HEK293 (cell line): ENCODE measurements around the gene ITPRIPL2.

Experiments
- CTCF ChIA-PET: fragments of 350-600 bp; formaldehyde crosslinking; extraction: SDS; loops from one replicate; lab custom pipeline; 2021; ENCODE audit warnings: antibody characterized with exemption; lab: Yijun Ruan, JAX
- POLR2A ChIA-PET: fragments of 300-600 bp; formaldehyde crosslinking; extraction: SDS; loops from one replicate; lab custom pipeline; 2020; ENCODE audit warnings: antibody characterized with exemption, inconsistent platforms; lab: Yijun Ruan, JAX
- H3K27ac ChIP-seq: fragments of 200-500 bp; sonication (Bioruptor generic); 2 replicates; pipeline ENCODE4 v1.5.1; 2014; ENCODE audit warnings: low read depth, low read length, control low read depth, inconsistent platforms; ENCODE audit errors: extremely low read depth
- H3K36me3 ChIP-seq, 2 experiments: fragments of 200-500 bp in 1 of 2; sonication (Bioruptor generic) in 1 of 2; 1 replicate in 1 of 2; 2 replicates in 1 of 2; pipeline ENCODE4 v1.5.1; 2014 to 2017; ENCODE audit warnings: inconsistent platforms in 2 of 2, low read length in 2 of 2; ENCODE audit not compliant: control insufficient read depth in 2 of 2, insufficient read depth in 1 of 2
- H3K4me1 ChIP-seq: fragments of 200-500 bp; sonication (Bioruptor generic); 2 replicates; pipeline ENCODE4 v1.5.1; 2014; ENCODE audit warnings: mild to moderate bottlenecking, low read length, inconsistent platforms; ENCODE audit not compliant: control insufficient read depth, insufficient read depth
- H3K4me3 ChIP-seq: 2 replicates; pipeline ENCODE4 v1.5.1; 2011; ENCODE audit warnings: low read depth, mild to moderate bottlenecking, control low read depth, low read length, moderate library complexity
- H3K9me3 ChIP-seq: fragments of 200-500 bp; sonication (Bioruptor generic); 2 replicates; pipeline ENCODE4 v1.5.1; 2014; ENCODE audit warnings: low read depth, low read length, inconsistent platforms; ENCODE audit not compliant: control insufficient read depth, insufficient read depth
- EGR2 ChIP-seq: fragments of 450-650 bp; formaldehyde crosslinking; IDR thresholded peaks from 2 replicates; pipeline ENCODE4 v1.5.1; 2016; ENCODE audit warnings: low read depth, missing biosample characterization, missing genetic modification characterization
- GLIS2 ChIP-seq: fragments of 450-650 bp; formaldehyde crosslinking; IDR thresholded peaks from 2 replicates; pipeline ENCODE4 v1.5.1; 2016; ENCODE audit warnings: missing biosample characterization, missing genetic modification characterization
- HIC1 ChIP-seq: fragments of 450-650 bp; formaldehyde crosslinking; IDR thresholded peaks from 2 replicates; pipeline ENCODE4 v1.5.1; 2016; ENCODE audit warnings: missing biosample characterization, missing genetic modification characterization
- IKZF3 ChIP-seq: fragments of 450-650 bp; IDR thresholded peaks from 2 replicates; pipeline ENCODE4 v1.5.0; 2018; ENCODE audit warnings: missing biosample characterization, mild to moderate bottlenecking, missing genetic modification characterization, moderate library complexity
- INSM2 ChIP-seq: fragments of 450-650 bp; formaldehyde crosslinking; IDR thresholded peaks from 2 replicates; pipeline ENCODE4 v1.5.1; 2016; ENCODE audit warnings: missing biosample characterization, missing genetic modification characterization
- KLF1 ChIP-seq: fragments of 450-650 bp; formaldehyde crosslinking; IDR thresholded peaks from 2 replicates; pipeline ENCODE4 v1.5.1; 2016; ENCODE audit warnings: missing biosample characterization, missing genetic modification characterization
- KLF16 ChIP-seq: fragments of 450-650 bp; formaldehyde crosslinking; IDR thresholded peaks from 2 replicates; pipeline ENCODE4 v1.5.1; 2017; ENCODE audit warnings: missing biosample characterization, missing genetic modification characterization
- KLF17 ChIP-seq: fragments of 450-650 bp; formaldehyde crosslinking; IDR thresholded peaks from 2 replicates; pipeline ENCODE4 v1.5.1; 2016; ENCODE audit warnings: missing biosample characterization, missing genetic modification characterization
- KLF9 ChIP-seq: fragments of 450-650 bp; formaldehyde crosslinking; IDR thresholded peaks from 2 replicates; pipeline ENCODE4 v1.5.1; 2016; ENCODE audit warnings: missing biosample characterization, missing genetic modification characterization, low read depth
- PATZ1 ChIP-seq: fragments of 450-650 bp; formaldehyde crosslinking; IDR thresholded peaks from 2 replicates; pipeline ENCODE4 v1.5.1; 2016; ENCODE audit warnings: missing biosample characterization, missing genetic modification characterization
- SALL2 ChIP-seq: fragments of 450-650 bp; formaldehyde crosslinking; IDR thresholded peaks from 2 replicates; pipeline ENCODE4 v1.5.0; 2017; ENCODE audit warnings: missing biosample characterization, mild to moderate bottlenecking, missing genetic modification characterization, borderline replicate concordance
- SCRT2 ChIP-seq: fragments of 450-650 bp; formaldehyde crosslinking; IDR thresholded peaks from 2 replicates; pipeline ENCODE4 v1.5.1; 2016; ENCODE audit warnings: missing biosample characterization, missing genetic modification characterization
- SP7 ChIP-seq: fragments of 450-650 bp; formaldehyde crosslinking; IDR thresholded peaks from 2 replicates; pipeline ENCODE4 v1.5.1; 2016; ENCODE audit warnings: missing biosample characterization, missing genetic modification characterization
- WT1 ChIP-seq: fragments of 450-650 bp; formaldehyde crosslinking; IDR thresholded peaks from 2 replicates; pipeline ENCODE4 v1.5.1; 2016; ENCODE audit warnings: missing biosample characterization, missing genetic modification characterization
- ZBTB17 ChIP-seq: fragments of 450-650 bp; formaldehyde crosslinking; IDR thresholded peaks from 2 replicates; pipeline ENCODE4 v1.5.1; 2016; ENCODE audit warnings: missing biosample characterization, missing genetic modification characterization
- ZBTB20 ChIP-seq: fragments of 450-650 bp; formaldehyde crosslinking; IDR thresholded peaks from 2 replicates; pipeline ENCODE4 v1.5.1; 2016; ENCODE audit warnings: missing biosample characterization, missing genetic modification characterization
- ZFHX2 ChIP-seq: fragments of 450-650 bp; formaldehyde crosslinking; conservative IDR thresholded peaks from 2 replicates; pipeline ENCODE4 v1.5.1; 2016; ENCODE audit warnings: missing biosample characterization, missing genetic modification characterization
- ZIC2 ChIP-seq: fragments of 450-650 bp; formaldehyde crosslinking; IDR thresholded peaks from 2 replicates; pipeline ENCODE4 v1.5.1; 2016; ENCODE audit warnings: missing biosample characterization, missing genetic modification characterization
- ZNF2 ChIP-seq: fragments of 450-650 bp; formaldehyde crosslinking; IDR thresholded peaks from 2 replicates; pipeline ENCODE4 v1.5.1; 2016; ENCODE audit warnings: missing biosample characterization, missing genetic modification characterization
- ZNF24 ChIP-seq: fragments of 450-650 bp; formaldehyde crosslinking; IDR thresholded peaks from 2 replicates; pipeline ENCODE4 v1.5.1; 2016; ENCODE audit warnings: missing biosample characterization, missing genetic modification characterization
- ZNF354C ChIP-seq: fragments of 450-650 bp; formaldehyde crosslinking; IDR thresholded peaks from 2 replicates; pipeline ENCODE4 v1.5.1; 2016; ENCODE audit warnings: missing biosample characterization, missing genetic modification characterization, low read depth, borderline replicate concordance
- ZNF366 ChIP-seq: fragments of 450-650 bp; formaldehyde crosslinking; conservative IDR thresholded peaks from 2 replicates; pipeline ENCODE4 v1.5.1; 2016; ENCODE audit warnings: missing biosample characterization, missing genetic modification characterization
- ZNF488 ChIP-seq: fragments of 450-650 bp; formaldehyde crosslinking; IDR thresholded peaks from 2 replicates; pipeline ENCODE4 v1.5.1; 2016; ENCODE audit warnings: missing biosample characterization, missing genetic modification characterization
- ZNF529 ChIP-seq: fragments of 450-650 bp; formaldehyde crosslinking; IDR thresholded peaks from 2 replicates; pipeline ENCODE4 v1.5.1; 2017; ENCODE audit warnings: missing genetic modification characterization, missing biosample characterization; ENCODE audit not compliant: insufficient replicate concordance
- ZNF600 ChIP-seq: fragments of 450-650 bp; formaldehyde crosslinking; IDR thresholded peaks from 2 replicates; pipeline ENCODE4 v1.5.1; 2016; ENCODE audit warnings: missing biosample characterization, missing genetic modification characterization
- ZNF629 ChIP-seq: fragments of 450-650 bp; formaldehyde crosslinking; IDR thresholded peaks from 2 replicates; pipeline ENCODE4 v1.5.1; 2017; ENCODE audit warnings: missing biosample characterization, missing genetic modification characterization
- ZNF639 ChIP-seq: fragments of 450-650 bp; formaldehyde crosslinking; IDR thresholded peaks from 2 replicates; pipeline ENCODE4 v1.5.1; 2016; ENCODE audit warnings: missing biosample characterization, missing genetic modification characterization
- ZNF664 ChIP-seq: fragments of 450-650 bp; formaldehyde crosslinking; IDR thresholded peaks from 2 replicates; pipeline ENCODE4 v1.5.1; 2016; ENCODE audit warnings: missing biosample characterization, missing genetic modification characterization
- ZNF785 ChIP-seq: fragments of 450-650 bp; formaldehyde crosslinking; IDR thresholded peaks from 2 replicates; pipeline ENCODE4 v1.5.1; 2016; ENCODE audit warnings: missing biosample characterization, missing genetic modification characterization
- ZSCAN16 ChIP-seq: fragments of 450-650 bp; formaldehyde crosslinking; IDR thresholded peaks from 2 replicates; pipeline ENCODE4 v1.5.1; 2016; ENCODE audit warnings: missing biosample characterization, missing genetic modification characterization

ITPRIPL2 gene

GRCh38 chr16:19135896-19136438, 22.2 kb downstream of the ITPRIPL2 start:
- H3K36me3 ChIP-seq, result no peaks in the 10 kb centered on the region
- no peak overlapping the region for H3K4me3 ChIP-seq
- ChIA-PET CTCF (interaction anchor here (0.5 to 1.3 kb wide), 7 partner anchors 23 to 50 kb away, joined by 3 to 4 read pairs (median 4); no protein-coding TSS in a partner anchor), POLR2A (interaction anchor here (0.5 to 1.5 kb wide), 5 partner anchors 10 to 56 kb away, joined by 3 to 4 read pairs (median 3); partner anchors contain the start of gene ITPRIPL2)
- H3K9me3 ChIP-seq, result no peaks in the 10 kb centered on the region
- H3K4me1 ChIP-seq, result peaks cover 33% of the 10 kb centered on the region
- H3K27ac ChIP-seq, result peak overlapping the region; percentile 39; the same call in 1 of the 2 replicates
- TF ChIP-seq ZBTB20 (tag by site-specific recombination), result peak; percentile 64; the same call in 1 of the 2 replicates
- TF ChIP-seq KLF16 (tag by site-specific recombination), result peak; percentile 86
- peak; percentile 20; the same call in 1 of the 2 replicates for TF ChIP-seq EGR2 (tag by site-specific recombination)
- 0 out of 2 replicates have a peak, but pooled peaks have one; percentile 19 for TF ChIP-seq ZNF639 (tag by site-specific recombination)
- 0 out of 2 replicates have a peak, but pooled peaks have one; percentile 52 for TF ChIP-seq HIC1 (tag by site-specific recombination)
- TF ChIP-seq ZNF24, result peak; percentile 17; the same call in 1 of the 2 replicates
- TF ChIP-seq ZNF488 (tag by site-specific recombination), result no peak
- peak; percentile 69; the same call in 1 of the 2 replicates for TF ChIP-seq ZNF600 (tag by site-specific recombination)
- TF ChIP-seq ZFHX2 (tag by site-specific recombination), result peak; percentile 55
- no peak for TF ChIP-seq ZSCAN16 (tag by site-specific recombination)
- TF ChIP-seq ZNF664, result no peak
- TF ChIP-seq ZNF529 (tag by site-specific recombination), result no peak
- TF ChIP-seq ZBTB17 (tag by site-specific recombination), result peak; percentile 90
- TF ChIP-seq ZNF2 (tag by site-specific recombination), result no peak
- peak; percentile 90 for TF ChIP-seq KLF9
- peak; percentile 63 for TF ChIP-seq ZNF366 (tag by site-specific recombination)
- no peak for TF ChIP-seq ZNF785 (tag by site-specific recombination)
- TF ChIP-seq ZIC2 (tag by site-specific recombination), result peak; percentile 66
- TF ChIP-seq GLIS2, result peak; percentile 61
- peak; percentile 11; the same call in 1 of the 2 replicates for TF ChIP-seq ZNF629 (tag by site-specific recombination)
- TF ChIP-seq WT1, result peak; percentile 83
- TF ChIP-seq ZNF354C (tag by site-specific recombination), result no peak
- TF ChIP-seq KLF1 (tag by site-specific recombination), result peak; percentile 97
- peak; percentile 91 for TF ChIP-seq PATZ1 (tag by site-specific recombination)
- TF ChIP-seq INSM2 (tag by site-specific recombination), result 0 out of 2 replicates have a peak, but pooled peaks have one; percentile 9
- peak; percentile 61 for TF ChIP-seq SP7 (tag by site-specific recombination)
- TF ChIP-seq KLF17 (tag by site-specific recombination), result peak; percentile 97
- peak; percentile 81 for TF ChIP-seq IKZF3
- no peak for TF ChIP-seq SALL2
- TF ChIP-seq SCRT2 (tag by site-specific recombination), result peak; percentile 76
